Endothelial cell of umbilical vein (primary cell): Measurements from ENCODE around the gene UBE3D. TPM values are rescaled to one million over a fixed set of nuclear protein-coding genes. Genes with fewer than 3 reads are reported as not detected.

Source experiments
- BruUV-seq: library from RNA; stranded (reverse); fragments of 400-500 nt; replicated peaks from 2 replicates; lab custom pipeline; 2021; lab: Mats Ljungman, UMichigan
- CTCF ChIA-PET: fragments of 300-600, 350-600 bp; sonication (Branson Sonifier 250); formaldehyde crosslinking; loops from one replicate; lab custom pipeline; 2021; ENCODE audit warnings: antibody characterized with exemption, inconsistent platforms; lab: Charles Lee
- POLR2A ChIA-PET: fragments of 300-600, 350-600 bp; sonication (Branson Sonifier 250); formaldehyde crosslinking; loops from one replicate; lab custom pipeline; 2021; ENCODE audit warnings: antibody characterized with exemption, inconsistent platforms; lab: Charles Lee
- DNase-seq: peaks from one replicate; pipeline ENCODE4 v3.0.0-alpha.2; 2011; ENCODE audit warnings: low read depth, low spot score
- FAIRE-seq: peaks from 2 replicates; lab custom pipeline; 2011; peaks lifted over from hg19 to GRCh38; lab: Jason Lieb, UNC
- H2AFZ ChIP-seq: 2 replicates; pipeline ENCODE4 v1.6.0; 2012; ENCODE audit warnings: low read depth, low read length, control low read depth, inconsistent platforms
- H3K27ac ChIP-seq: 2 replicates; pipeline ENCODE4 v1.5.1; 2011; ENCODE audit warnings: low read depth, mild to moderate bottlenecking, control low read depth, low read length, moderate library complexity; ENCODE audit not compliant: insufficient read depth
- H3K27me3 ChIP-seq, 2 experiments: 2 replicates each; pipeline versions ENCODE4 v1.6.0 to v1.6.1; 2011; ENCODE audit warnings: low read length in 2 of 2, mixed read lengths in 1 of 2; ENCODE audit not compliant: control insufficient read depth in 2 of 2, insufficient read depth in 2 of 2
- H3K36me3 ChIP-seq, 2 experiments: 2 replicates in 1 of 2; 3 replicates in 1 of 2; pipeline ENCODE4 v1.5.1; 2011; ENCODE audit warnings: low read length in 2 of 2, mild to moderate bottlenecking in 1 of 2, moderate library complexity in 1 of 2; ENCODE audit not compliant: control insufficient read depth in 2 of 2, insufficient read depth in 2 of 2; ENCODE audit errors: extremely low read depth in 1 of 2
- H3K4me1 ChIP-seq: 3 replicates; pipeline ENCODE4 v1.5.1; 2011; ENCODE audit warnings: mild to moderate bottlenecking, low read length; ENCODE audit not compliant: control insufficient read depth, insufficient read depth; ENCODE audit errors: extremely low read depth
- H3K4me2 ChIP-seq: 2 replicates; pipeline ENCODE4 v1.6.1; 2011; ENCODE audit warnings: low read length, control low read depth, mixed read lengths; ENCODE audit not compliant: insufficient read depth
- H3K4me3 ChIP-seq, 3 experiments: fragments of 200-600 bp in 1 of 3; sonication (generic), shearing (Covaris generic) in 1 of 3; replicated peaks in 1 of 3; 2 replicates each; pipeline ENCODE4 v1.5.1; 2011 to 2016; ENCODE audit warnings: control low read depth in 3 of 3, low read length in 3 of 3, mild to moderate bottlenecking in 2 of 3, inconsistent platforms in 1 of 3, low read depth in 1 of 3, moderate library complexity in 1 of 3; ENCODE audit not compliant: insufficient read depth in 1 of 3
- H3K79me2 ChIP-seq: 2 replicates; pipeline ENCODE4 v1.6.0; 2012; ENCODE audit warnings: low read length, inconsistent platforms; ENCODE audit not compliant: control insufficient read depth, insufficient read depth
- H3K9ac ChIP-seq: replicated peaks from 2 replicates; pipeline ENCODE3; 2011; ENCODE audit warnings: low read length, control low read depth; ENCODE audit not compliant: insufficient read depth; ENCODE audit errors: extremely low read depth
- H3K9me1 ChIP-seq: replicated peaks from 3 replicates; pipeline ENCODE4 v1.6.0; 2011; ENCODE audit warnings: mild to moderate bottlenecking, low read length; ENCODE audit not compliant: control insufficient read depth, insufficient read depth; ENCODE audit errors: extremely low read depth
- H3K9me3 ChIP-seq: replicated peaks from 2 replicates; pipeline ENCODE4 v1.5.1; 2012; ENCODE audit warnings: low read length, inconsistent platforms; ENCODE audit not compliant: control insufficient read depth, insufficient read depth
- H4K20me1 ChIP-seq: replicated peaks from 2 replicates; pipeline ENCODE3; 2011; ENCODE audit warnings: mild to moderate bottlenecking, low read length; ENCODE audit not compliant: control insufficient read depth, insufficient read depth; ENCODE audit errors: extremely low read depth
- EZH2 ChIP-seq: IDR thresholded peaks from 2 replicates; pipeline ENCODE4 v1.6.1; 2012; ENCODE audit warnings: borderline replicate concordance, low read depth, mild to moderate bottlenecking, moderate library complexity, low read length, inconsistent platforms; ENCODE audit not compliant: severe bottlenecking
- FOS ChIP-seq: IDR thresholded peaks from 2 replicates; pipeline ENCODE4 v1.6.1; 2011; ENCODE audit warnings: mild to moderate bottlenecking, low read length, moderate library complexity, borderline replicate concordance; ENCODE audit not compliant: insufficient read depth
- GATA2 ChIP-seq: IDR thresholded peaks from 2 replicates; pipeline ENCODE4 v1.7.0; 2011; ENCODE audit warnings: low read depth, mild to moderate bottlenecking, moderate library complexity, mixed read lengths, low read length; ENCODE audit not compliant: insufficient read length, insufficient read depth
- JUN ChIP-seq: IDR thresholded peaks from 2 replicates; pipeline ENCODE4 v1.6.1; 2011; ENCODE audit warnings: borderline replicate concordance, low read depth; ENCODE audit not compliant: insufficient read length, insufficient read depth
- MAX ChIP-seq: IDR thresholded peaks from 2 replicates; pipeline ENCODE4 v1.6.1; 2011; ENCODE audit not compliant: insufficient read depth, insufficient read length
- MYC ChIP-seq: IDR thresholded peaks from one replicate; pipeline ENCODE4 v1.6.1; 2011; ENCODE audit warnings: mild to moderate bottlenecking, low read depth, low read length
- POLR2A ChIP-seq: IDR thresholded peaks from 2 replicates; pipeline ENCODE4 v1.6.1; 2012; ENCODE audit warnings: low read depth, mild to moderate bottlenecking, control low read depth, low read length
- POLR2AphosphoS5 ChIP-seq: IDR thresholded peaks from 2 replicates; pipeline ENCODE4 v1.6.1; 2012; ENCODE audit warnings: low read depth, mild to moderate bottlenecking, control low read depth, low read length, moderate library complexity; ENCODE audit not compliant: insufficient read depth
- dilution Hi-C: fragments of 300-500 bp; cut with MboI; formaldehyde crosslinking; loops from one replicate; pipeline ENCODE4 v1.15.0; 2019; ENCODE audit warnings: low sequenced_read_pairs; ENCODE audit not compliant: extremely low pct_ligation_motif_present
- intact Hi-C: fragments of 100-400 bp; cut with micrococcal nuclease; formaldehyde crosslinking; loops from one replicate; pipeline ENCODE4 v1.10.0; 2022
- polyA plus RNA-seq, 4 experiments: library from polyadenylated mRNA; depleted of rRNA in 3 of 4; stranded (reverse) in 3 of 4; unstranded in 1 of 4; fragments of >200 nt; gene quantifications; 2 replicates each; pipeline versions ENCODE4 v1.2.1 to v1.2.3, GENCODE V29; 2011 to 2012; ENCODE audit warnings: missing spikeins in 1 of 4
- total RNA-seq: library from RNA; stranded (reverse); gene quantifications from 2 replicates; pipeline ENCODE4 v1.2.3, GENCODE V29; 2021
- TF ChIP-seq, protein P1 (sequence below), 2 donors: IDR thresholded peaks; 1 replicate in 1 of 2; 2 replicates in 1 of 2; pipeline ENCODE4 v1.5.1; 2011; ENCODE audit warnings: low read length in 2 of 2, mild to moderate bottlenecking in 2 of 2, moderate library complexity in 2 of 2, control low read depth in 1 of 2, inconsistent platforms in 1 of 2, low read depth in 1 of 2; ENCODE audit not compliant: insufficient read depth in 1 of 2; ENCODE audit errors: extremely low read depth in 1 of 2

UBE3D gene
- total and polyA plus RNA-seq, 2 donors (not counting 3 experiments of a cell fraction or from before 2014, with no cell fraction given) = 1.9 to 6.2 TPM

- H2AFZ ChIP-seq = no peak overlapping the region
- intact Hi-C loops (no loop called here), dilution Hi-C loops (no loop called here)
- ChIA-PET POLR2A (no interaction called here), CTCF (no interaction called here)
- TF ChIP-seq JUN = no peak
- TF ChIP-seq FOS = no peak
- no peak for TF ChIP-seq MAX
- TF ChIP-seq MYC = no peak
- no peak for TF ChIP-seq POLR2AphosphoS5
- TF ChIP-seq, protein P1, sequence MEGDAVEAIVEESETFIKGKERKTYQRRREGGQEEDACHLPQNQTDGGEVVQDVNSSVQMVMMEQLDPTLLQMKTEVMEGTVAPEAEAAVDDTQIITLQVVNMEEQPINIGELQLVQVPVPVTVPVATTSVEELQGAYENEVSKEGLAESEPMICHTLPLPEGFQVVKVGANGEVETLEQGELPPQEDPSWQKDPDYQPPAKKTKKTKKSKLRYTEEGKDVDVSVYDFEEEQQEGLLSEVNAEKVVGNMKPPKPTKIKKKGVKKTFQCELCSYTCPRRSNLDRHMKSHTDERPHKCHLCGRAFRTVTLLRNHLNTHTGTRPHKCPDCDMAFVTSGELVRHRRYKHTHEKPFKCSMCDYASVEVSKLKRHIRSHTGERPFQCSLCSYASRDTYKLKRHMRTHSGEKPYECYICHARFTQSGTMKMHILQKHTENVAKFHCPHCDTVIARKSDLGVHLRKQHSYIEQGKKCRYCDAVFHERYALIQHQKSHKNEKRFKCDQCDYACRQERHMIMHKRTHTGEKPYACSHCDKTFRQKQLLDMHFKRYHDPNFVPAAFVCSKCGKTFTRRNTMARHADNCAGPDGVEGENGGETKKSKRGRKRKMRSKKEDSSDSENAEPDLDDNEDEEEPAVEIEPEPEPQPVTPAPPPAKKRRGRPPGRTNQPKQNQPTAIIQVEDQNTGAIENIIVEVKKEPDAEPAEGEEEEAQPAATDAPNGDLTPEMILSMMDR (IDR thresholded peaks at IDR 0.05; ENCODE audit: extremely low read depth in 1 of 2, insufficient read depth in 1 of 2, low read depth in 1 of 2, low read length in 2 of 2) = no peak
- no peak for TF ChIP-seq GATA2
- TF ChIP-seq POLR2A = no peak
- no peak for TF ChIP-seq EZH2
- no peaks in the 10 kb centered on the region for H3K36me3 ChIP-seq
- FAIRE-seq (no peak), DNase-seq (no peak)
- no peaks in the 10 kb centered on the region for H3K79me2 ChIP-seq
- H3K27ac ChIP-seq = no peak overlapping the region
- H3K9me1 ChIP-seq = no peaks in the 10 kb centered on the region
- no peaks in the 10 kb centered on the region for H3K4me1 ChIP-seq
- no peak overlapping the region for H3K4me2 ChIP-seq
- BruUV-seq = no TSS peak
- H3K9me3 ChIP-seq = no peaks in the 10 kb centered on the region
- no peak overlapping the region for H3K9ac ChIP-seq
- no peaks in the 10 kb centered on the region for H4K20me1 ChIP-seq
- H3K27me3 ChIP-seq = no peaks in the 10 kb centered on the region
- no peak overlapping the region for H3K4me3 ChIP-seq
Observed at GRCh38 chr6:82869493-82869892, 196.1 kb downstream of the UBE3D start.
